HEK293 (cell line): ENCODE measurements around the gene BTAF1.

Experiments
- CTCF ChIA-PET: fragments of 350-600 bp; formaldehyde crosslinking; extraction: SDS; loops from one replicate; lab custom pipeline; 2021; ENCODE audit warnings: antibody characterized with exemption; lab: Yijun Ruan, JAX
- POLR2A ChIA-PET: fragments of 300-600 bp; formaldehyde crosslinking; extraction: SDS; loops from one replicate; lab custom pipeline; 2020; ENCODE audit warnings: antibody characterized with exemption, inconsistent platforms; lab: Yijun Ruan, JAX
- H3K27ac ChIP-seq: fragments of 200-500 bp; sonication (Bioruptor generic); 2 replicates; pipeline ENCODE4 v1.5.1; 2014; ENCODE audit warnings: low read depth, low read length, control low read depth, inconsistent platforms; ENCODE audit errors: extremely low read depth
- H3K36me3 ChIP-seq, 2 experiments: fragments of 200-500 bp in 1 of 2; sonication (Bioruptor generic) in 1 of 2; 1 replicate in 1 of 2; 2 replicates in 1 of 2; pipeline ENCODE4 v1.5.1; 2014 to 2017; ENCODE audit warnings: inconsistent platforms in 2 of 2, low read length in 2 of 2; ENCODE audit not compliant: control insufficient read depth in 2 of 2, insufficient read depth in 1 of 2
- H3K4me1 ChIP-seq: fragments of 200-500 bp; sonication (Bioruptor generic); 2 replicates; pipeline ENCODE4 v1.5.1; 2014; ENCODE audit warnings: mild to moderate bottlenecking, low read length, inconsistent platforms; ENCODE audit not compliant: control insufficient read depth, insufficient read depth
- H3K4me3 ChIP-seq: 2 replicates; pipeline ENCODE4 v1.5.1; 2011; ENCODE audit warnings: low read depth, mild to moderate bottlenecking, control low read depth, low read length, moderate library complexity
- H3K9me3 ChIP-seq: fragments of 200-500 bp; sonication (Bioruptor generic); 2 replicates; pipeline ENCODE4 v1.5.1; 2014; ENCODE audit warnings: low read depth, low read length, inconsistent platforms; ENCODE audit not compliant: control insufficient read depth, insufficient read depth
- ATF2 ChIP-seq: fragments of 450-650 bp; formaldehyde crosslinking; IDR thresholded peaks from 2 replicates; pipeline ENCODE4 v1.5.1; 2016; ENCODE audit warnings: missing biosample characterization, missing genetic modification characterization, low read depth
- HOXA7 ChIP-seq: sonication (generic); formaldehyde crosslinking; IDR thresholded peaks from 2 replicates; pipeline ENCODE4 v1.8.1; 2022; ENCODE audit warnings: missing genetic modification reagents, borderline replicate concordance
- KLF1 ChIP-seq: fragments of 450-650 bp; formaldehyde crosslinking; IDR thresholded peaks from 2 replicates; pipeline ENCODE4 v1.5.1; 2016; ENCODE audit warnings: missing biosample characterization, missing genetic modification characterization
- PRDM10 ChIP-seq: fragments of 450-650 bp; formaldehyde crosslinking; IDR thresholded peaks from 2 replicates; pipeline ENCODE4 v1.5.1; 2016; ENCODE audit warnings: missing biosample characterization, missing genetic modification characterization
- PRDM4 ChIP-seq: fragments of 450-650 bp; formaldehyde crosslinking; IDR thresholded peaks from 2 replicates; pipeline ENCODE4 v1.5.1; 2017; ENCODE audit warnings: missing biosample characterization, missing genetic modification characterization
- PRDM6 ChIP-seq: fragments of 450-650 bp; formaldehyde crosslinking; IDR thresholded peaks from 2 replicates; pipeline ENCODE4 v1.5.1; 2017; ENCODE audit warnings: missing biosample characterization, missing genetic modification characterization
- ZBTB10 ChIP-seq: fragments of 450-650 bp; formaldehyde crosslinking; IDR thresholded peaks from 2 replicates; pipeline ENCODE4 v1.5.1; 2016; ENCODE audit warnings: missing biosample characterization, missing genetic modification characterization
- ZNF10 ChIP-seq: fragments of 450-650 bp; formaldehyde crosslinking; IDR thresholded peaks from 2 replicates; pipeline ENCODE4 v1.5.1; 2017; ENCODE audit warnings: missing biosample characterization, missing genetic modification characterization
- ZNF114 ChIP-seq: fragments of 450-650 bp; formaldehyde crosslinking; IDR thresholded peaks from 2 replicates; pipeline ENCODE4 v1.5.0; 2017; ENCODE audit warnings: missing biosample characterization, missing genetic modification characterization
- ZNF133 ChIP-seq: fragments of 450-650 bp; formaldehyde crosslinking; IDR thresholded peaks from 2 replicates; pipeline ENCODE4 v1.5.1; 2016; ENCODE audit warnings: missing biosample characterization, missing genetic modification characterization
- ZNF157 ChIP-seq: fragments of 450-650 bp; formaldehyde crosslinking; IDR thresholded peaks from 2 replicates; pipeline ENCODE4 v1.5.1; 2016; ENCODE audit warnings: missing biosample characterization, missing genetic modification characterization
- ZNF324 ChIP-seq: fragments of 450-650 bp; formaldehyde crosslinking; IDR thresholded peaks from 2 replicates; pipeline ENCODE4 v1.5.1; 2016; ENCODE audit warnings: missing biosample characterization, missing genetic modification characterization
- ZNF394 ChIP-seq: fragments of 450-650 bp; formaldehyde crosslinking; IDR thresholded peaks from 2 replicates; pipeline ENCODE4 v1.5.1; 2016; ENCODE audit warnings: missing biosample characterization, missing genetic modification characterization, mild to moderate bottlenecking, moderate library complexity, borderline replicate concordance
- ZNF610 ChIP-seq: fragments of 450-650 bp; formaldehyde crosslinking; IDR thresholded peaks from 2 replicates; pipeline ENCODE4 v1.5.1; 2016; ENCODE audit warnings: missing biosample characterization, missing genetic modification characterization, borderline replicate concordance
- ZNF664 ChIP-seq: fragments of 450-650 bp; formaldehyde crosslinking; IDR thresholded peaks from 2 replicates; pipeline ENCODE4 v1.5.1; 2016; ENCODE audit warnings: missing biosample characterization, missing genetic modification characterization
- ZSCAN23 ChIP-seq: fragments of 450-650 bp; formaldehyde crosslinking; IDR thresholded peaks from 2 replicates; pipeline ENCODE4 v1.5.1; 2016; ENCODE audit warnings: missing biosample characterization, missing genetic modification characterization

Gene BTAF1

GRCh38 chr10:91953600-91954160, 30.1 kb downstream of the BTAF1 start:
- Histone ChIP-seq H3K36me3 (peaks cover 60 to 68% of the 10 kb centered on the region in 2 experiments), H3K4me1 (no peaks in the 10 kb centered on the region), H3K4me3 (no peak overlapping the region)
- POLR2A ChIA-PET = no interaction called here
- TF ChIP-seq ZNF114 (tag by site-specific recombination) (no peak), ZNF610 (tag by site-specific recombination) (no peak), ZNF10 (no peak), ZNF157 (tag by site-specific recombination) (no peak)
- TF ChIP-seq, all 188 proteins: peak for 0
- Histone ChIP-seq H3K9me3 (no peaks in the 10 kb centered on the region), H3K27ac (no peak overlapping the region)
- CTCF ChIA-PET = no interaction called here

GRCh38 chr10:91955114-91955513, 31.5 kb downstream of the BTAF1 start:
- no peaks in the 10 kb centered on the region for H3K4me1 ChIP-seq
- no peak overlapping the region for H3K4me3 ChIP-seq
- H3K36me3 ChIP-seq = peaks cover 66 to 75% of the 10 kb centered on the region in 2 experiments
- H3K9me3 ChIP-seq = no peaks in the 10 kb centered on the region
- POLR2A ChIA-PET = interaction anchor here (0.6 kb wide), 1 partner anchor 413 kb away, joined by 4 read pairs; no protein-coding TSS in a partner anchor
- no peak overlapping the region for H3K27ac ChIP-seq
- CTCF ChIA-PET = no interaction called here
- TF ChIP-seq HOXA7 (CRISPR knock-in tag) (no peak), ZSCAN23 (tag by site-specific recombination) (no peak), ZNF10 (no peak), PRDM6 (tag by site-specific recombination) (no peak), ZNF394 (tag by site-specific recombination) (no peak), PRDM10 (tag by site-specific recombination) (no peak), PRDM4 (tag by site-specific recombination) (no peak)

GRCh38 chr10:91957091-91957490, 33.5 kb downstream of the BTAF1 start:
- ChIA-PET CTCF (interaction anchor here (0.6 kb wide), 1 partner anchor 263 kb away, joined by 4 read pairs; no protein-coding TSS in a partner anchor), POLR2A (no interaction called here)
- H3K36me3 ChIP-seq = peaks cover 50 to 83% of the 10 kb centered on the region in 2 experiments
- H3K4me1 ChIP-seq = no peaks in the 10 kb centered on the region
- no peak overlapping the region for H3K4me3 ChIP-seq
- no peak overlapping the region for H3K27ac ChIP-seq
- H3K9me3 ChIP-seq = no peaks in the 10 kb centered on the region
- no peak for TF ChIP-seq ZBTB10 (tag by site-specific recombination)
- no peak for TF ChIP-seq KLF1 (tag by site-specific recombination)
- no peak for TF ChIP-seq ZNF133
- TF ChIP-seq ZNF324 (tag by site-specific recombination) = no peak
- TF ChIP-seq ATF2 = no peak
- TF ChIP-seq PRDM6 (tag by site-specific recombination) = no peak
- TF ChIP-seq ZNF664 (tag by site-specific recombination) = no peak
